ENCODE data around the gene FN3K. TPM values are rescaled to one million over a fixed set of nuclear protein-coding genes. Genes with fewer than 3 reads are reported as not detected.
"Not testable (repeated sequence)": the region's sequence is repeated elsewhere in the genome, so short reads cannot be mapped to it uniquely, and the experiment has no call there.

The FN3K gene
- total and polyA plus RNA-seq, 7 experiments from 2014 or later: 0.97 to 14.1 (median 4.1) TPM

GRCh38 chr17:82777778-82778375 is 42.5 kb downstream of the FN3K start:
- DNase-seq; H3K27ac ChIP-seq (ENCODE audit: low read depth, low read length); intact Hi-C loops (cut with micrococcal nuclease); ATAC-seq; CTCF ChIA-PET; H3K4me3 ChIP-seq (ENCODE audit: low read length); H3K4me3 Mint-ChIP-seq; H3K27me3 Mint-ChIP-seq; H3K9me3 Mint-ChIP-seq; H3K27me3 ChIP-seq (ENCODE audit: control insufficient read depth in 2 of 2, insufficient read depth in 2 of 2, low read length in 2 of 2); H3K9me3 ChIP-seq (ENCODE audit: control insufficient read depth in 2 of 3, low read length in 3 of 3); POLR2A ChIA-PET; H3K36me3 ChIP-seq (ENCODE audit: control insufficient read depth in 2 of 3, insufficient read depth in 3 of 3, low read length in 3 of 3): not testable (repeated sequence)
- peak overlapping the region in 1 of 9 donors; percentile 60 for H3K27ac Mint-ChIP-seq
- H3K36me3 Mint-ChIP-seq: peaks cover 0 to 10% (median 7%) of the 10 kb centered on the region in 5 donors
- H3K4me1 ChIP-seq (ENCODE audit: control insufficient read depth in 2 of 2, insufficient read depth in 2 of 2, low read length in 2 of 2): peaks cover 8 to 16% of the 10 kb centered on the region in 2 donors
- peaks cover 5 to 29% (median 16%) of the 10 kb centered on the region in 7 donors for H3K4me1 Mint-ChIP-seq

GRCh38 chr17:82779541-82779940 is 44.1 kb downstream of the FN3K start:
- ChIA-PET POLR2A (no interaction called here), CTCF (interaction anchor here (0.7 kb wide), 1 partner anchor 420 kb away, joined by 3 read pairs; no protein-coding TSS in a partner anchor)
- H3K4me1 Mint-ChIP-seq: peaks cover 5 to 30% (median 16%) of the 10 kb centered on the region in 7 donors
- H3K4me1 ChIP-seq (ENCODE audit: control insufficient read depth in 2 of 2, insufficient read depth in 2 of 2, low read length in 2 of 2): peaks cover 8 to 14% of the 10 kb centered on the region in 2 donors
- H3K27ac ChIP-seq (ENCODE audit: low read depth, low read length): no peak overlapping the region
- no peak for ATAC-seq
- H3K4me3 ChIP-seq (ENCODE audit: low read length): no peak overlapping the region
- no peaks in the 10 kb centered on the region for H3K27me3 ChIP-seq (ENCODE audit: control insufficient read depth in 2 of 2, insufficient read depth in 2 of 2, low read length in 2 of 2)
- H3K36me3 Mint-ChIP-seq: peaks cover 0 to 16% (median 7%) of the 10 kb centered on the region in 5 donors
- H3K9me3 ChIP-seq (ENCODE audit: control insufficient read depth in 2 of 3, low read length in 3 of 3): no peaks in the 10 kb centered on the region
- no peak overlapping the region for H3K4me3 Mint-ChIP-seq
- H3K27ac Mint-ChIP-seq: no peak overlapping the region
- H3K27me3 Mint-ChIP-seq: no peaks in the 10 kb centered on the region
- intact Hi-C loops (cut with micrococcal nuclease): no loop called here
- no peak for DNase-seq
- H3K9me3 Mint-ChIP-seq: no peaks in the 10 kb centered on the region
- peaks cover 0 to 25% (median 0%) of the 10 kb centered on the region in 3 experiments for H3K36me3 ChIP-seq (ENCODE audit: control insufficient read depth in 2 of 3, insufficient read depth in 3 of 3, low read length in 3 of 3)

GRCh38 chr17:82780195-82780594 is 44.8 kb downstream of the FN3K start:
- Histone ChIP-seq H3K9me3 (ENCODE audit: control insufficient read depth in 2 of 3, low read length in 3 of 3) (no peaks in the 10 kb centered on the region), H3K4me3 (ENCODE audit: low read length) (no peak overlapping the region), H3K27ac (ENCODE audit: low read depth, low read length) (no peak overlapping the region), H3K27me3 (ENCODE audit: control insufficient read depth in 2 of 2, insufficient read depth in 2 of 2, low read length in 2 of 2) (no peaks in the 10 kb centered on the region), H3K36me3 (ENCODE audit: control insufficient read depth in 2 of 3, insufficient read depth in 3 of 3, low read length in 3 of 3) (peaks cover 0 to 27% (median 0%) of the 10 kb centered on the region in 3 experiments), H3K4me1 (ENCODE audit: control insufficient read depth in 2 of 2, insufficient read depth in 2 of 2, low read length in 2 of 2) (peaks cover 2 to 8% of the 10 kb centered on the region in 2 donors)
- DNase-seq (no peak), ATAC-seq (no peak)
- no peaks in the 10 kb centered on the region for H3K9me3 Mint-ChIP-seq
- intact Hi-C loops (cut with micrococcal nuclease): no loop called here
- H3K27me3 Mint-ChIP-seq: no peaks in the 10 kb centered on the region
- POLR2A ChIA-PET: interaction anchor here (1.1 kb wide), 1 partner anchor 84 kb away, joined by 3 read pairs; no protein-coding TSS in a partner anchor
- CTCF ChIA-PET: interaction anchor here (0.6 to 1.1 kb wide), 4 partner anchors 110 to 420 kb away, joined by 3 to 4 read pairs (median 3); no protein-coding TSS in a partner anchor
- no peak overlapping the region for H3K4me3 Mint-ChIP-seq
- no peak overlapping the region for H3K27ac Mint-ChIP-seq
- H3K36me3 Mint-ChIP-seq: peaks cover 0 to 16% (median 7%) of the 10 kb centered on the region in 5 donors
- H3K4me1 Mint-ChIP-seq: peaks cover 5 to 24% (median 16%) of the 10 kb centered on the region in 7 donors

- peaks cover 0 to 1% of the 10 kb centered on the region in 2 donors for H3K4me1 ChIP-seq (ENCODE audit: control insufficient read depth in 2 of 2, insufficient read depth in 2 of 2, low read length in 2 of 2)
- H3K27ac ChIP-seq (ENCODE audit: low read depth, low read length): no peak overlapping the region
- H3K4me1 Mint-ChIP-seq: peaks cover 5 to 19% (median 12%) of the 10 kb centered on the region in 7 donors
- no peaks in the 10 kb centered on the region for H3K9me3 ChIP-seq (ENCODE audit: control insufficient read depth in 2 of 3, low read length in 3 of 3)
- H3K36me3 ChIP-seq (ENCODE audit: control insufficient read depth in 2 of 3, insufficient read depth in 3 of 3, low read length in 3 of 3): peaks cover 0 to 27% (median 0%) of the 10 kb centered on the region in 3 experiments
- H3K27me3 ChIP-seq (ENCODE audit: control insufficient read depth in 2 of 2, insufficient read depth in 2 of 2, low read length in 2 of 2): no peaks in the 10 kb centered on the region
- no peak overlapping the region for H3K4me3 Mint-ChIP-seq
- no peaks in the 10 kb centered on the region for H3K27me3 Mint-ChIP-seq
- DNase-seq: no peak
- H3K27ac Mint-ChIP-seq: peak overlapping the region in 3 of 9 donors; percentile 11 to 55 (median 23)
- peak; percentile 12 for ATAC-seq
- peaks cover 0 to 19% (median 7%) of the 10 kb centered on the region in 5 donors for H3K36me3 Mint-ChIP-seq
- intact Hi-C loops (cut with micrococcal nuclease): no loop called here
- no peak overlapping the region for H3K4me3 ChIP-seq (ENCODE audit: low read length)
- no peaks in the 10 kb centered on the region for H3K9me3 Mint-ChIP-seq
- ChIA-PET POLR2A (interaction anchor here (1.0 to 1.2 kb wide), 3 partner anchors 83 to 267 kb away, joined by 3 to 5 read pairs (median 3); no protein-coding TSS in a partner anchor), CTCF (interaction anchor here (0.6 to 1.6 kb wide), 16 partner anchors 9 to 419 kb away, joined by 3 to 14 read pairs (median 4); no protein-coding TSS in a partner anchor)
Observed at GRCh38 chr17:82780971-82781893, 45.8 kb downstream of the FN3K start.

GRCh38 chr17:82781894-82782274 is 46.5 kb downstream of the FN3K start:
- ChIA-PET CTCF (interaction anchor here (0.6 to 1.6 kb wide), 15 partner anchors 8 to 418 kb away, joined by 3 to 14 read pairs (median 4); no protein-coding TSS in a partner anchor), POLR2A (interaction anchor here (0.5 to 1.2 kb wide), 3 partner anchors 111 to 267 kb away, joined by 3 to 5 read pairs (median 3); no protein-coding TSS in a partner anchor)
- peak; percentile 71 to 90 (median 84) for DNase-seq
- Mint-ChIP-seq H3K9me3 (no peaks in the 10 kb centered on the region), H3K27ac (peak overlapping the region in 6 of 9 donors; percentile 11 to 74 (median 46)), H3K4me3 (no peak overlapping the region), H3K4me1 (peaks cover 5 to 18% (median 12%) of the 10 kb centered on the region in 7 donors), H3K36me3 (peaks cover 0 to 18% (median 7%) of the 10 kb centered on the region in 5 donors), H3K27me3 (no peaks in the 10 kb centered on the region)
- peak; percentile 99 for ATAC-seq
- Histone ChIP-seq H3K9me3 (ENCODE audit: control insufficient read depth in 2 of 3, low read length in 3 of 3) (no peaks in the 10 kb centered on the region), H3K36me3 (ENCODE audit: control insufficient read depth in 2 of 3, insufficient read depth in 3 of 3, low read length in 3 of 3) (peaks cover 0 to 27% (median 0%) of the 10 kb centered on the region in 3 experiments), H3K27me3 (ENCODE audit: control insufficient read depth in 2 of 2, insufficient read depth in 2 of 2, low read length in 2 of 2) (no peaks in the 10 kb centered on the region), H3K27ac (ENCODE audit: low read depth, low read length) (no peak overlapping the region), H3K4me3 (ENCODE audit: low read length) (no peak overlapping the region), H3K4me1 (ENCODE audit: control insufficient read depth in 2 of 2, insufficient read depth in 2 of 2, low read length in 2 of 2) (no peaks in the 10 kb centered on the region)
- intact Hi-C loops (cut with micrococcal nuclease): loop anchor here (1.0 to 2.0 kb wide), 5 partner anchors 82 to 181 kb away; no protein-coding TSS in a partner anchor

- no peaks in the 10 kb centered on the region for H3K9me3 ChIP-seq (ENCODE audit: control insufficient read depth in 2 of 3, low read length in 3 of 3)
- H3K36me3 Mint-ChIP-seq: peaks cover 0 to 13% (median 4%) of the 10 kb centered on the region in 5 donors
- H3K4me1 ChIP-seq (ENCODE audit: control insufficient read depth in 2 of 2, insufficient read depth in 2 of 2, low read length in 2 of 2): no peaks in the 10 kb centered on the region
- ChIA-PET CTCF (interaction anchor here (0.6 to 0.9 kb wide), 2 partner anchors 102 to 269 kb away, joined by 3 to 7 read pairs; no protein-coding TSS in a partner anchor), POLR2A (no interaction called here)
- ATAC-seq (peak; percentile 43), DNase-seq (no peak)
- peaks cover 0 to 16% (median 12%) of the 10 kb centered on the region in 7 donors for H3K4me1 Mint-ChIP-seq
- H3K36me3 ChIP-seq (ENCODE audit: control insufficient read depth in 2 of 3, insufficient read depth in 3 of 3, low read length in 3 of 3): peaks cover 0 to 27% (median 0%) of the 10 kb centered on the region in 3 experiments
- H3K4me3 ChIP-seq (ENCODE audit: low read length): no peak overlapping the region
- H3K27me3 Mint-ChIP-seq: no peaks in the 10 kb centered on the region
- H3K27me3 ChIP-seq (ENCODE audit: control insufficient read depth in 2 of 2, insufficient read depth in 2 of 2, low read length in 2 of 2): no peaks in the 10 kb centered on the region
- no peaks in the 10 kb centered on the region for H3K9me3 Mint-ChIP-seq
- no peak overlapping the region for H3K27ac ChIP-seq (ENCODE audit: low read depth, low read length)
- peak overlapping the region in 1 of 9 donors; percentile 47 for H3K27ac Mint-ChIP-seq
- intact Hi-C loops (cut with micrococcal nuclease): loop anchor here (1.0 to 2.0 kb wide), 5 partner anchors 82 to 181 kb away; no protein-coding TSS in a partner anchor
- peak overlapping the region in 1 of 10 donors; percentile 25 for H3K4me3 Mint-ChIP-seq
Observed at GRCh38 chr17:82782657-82783207, 47.3 kb downstream of the FN3K start.

Data from naive thymus-derived CD4-positive, alpha-beta T cell (primary cell).